CD4-positive, alpha-beta T cell treated with Interferon gamma for 1 hour (primary cell): Measurements from ENCODE around the gene HNRNPC.
"Not testable (repeated sequence)": the region's sequence is repeated elsewhere in the genome, so short reads cannot be mapped to it uniquely, and the experiment has no call there.

Experiments
- DNase-seq: peaks from one replicate; pipeline ENCODE4 v3.0.0-alpha.2; 2020

HNRNPC gene

DNA sequence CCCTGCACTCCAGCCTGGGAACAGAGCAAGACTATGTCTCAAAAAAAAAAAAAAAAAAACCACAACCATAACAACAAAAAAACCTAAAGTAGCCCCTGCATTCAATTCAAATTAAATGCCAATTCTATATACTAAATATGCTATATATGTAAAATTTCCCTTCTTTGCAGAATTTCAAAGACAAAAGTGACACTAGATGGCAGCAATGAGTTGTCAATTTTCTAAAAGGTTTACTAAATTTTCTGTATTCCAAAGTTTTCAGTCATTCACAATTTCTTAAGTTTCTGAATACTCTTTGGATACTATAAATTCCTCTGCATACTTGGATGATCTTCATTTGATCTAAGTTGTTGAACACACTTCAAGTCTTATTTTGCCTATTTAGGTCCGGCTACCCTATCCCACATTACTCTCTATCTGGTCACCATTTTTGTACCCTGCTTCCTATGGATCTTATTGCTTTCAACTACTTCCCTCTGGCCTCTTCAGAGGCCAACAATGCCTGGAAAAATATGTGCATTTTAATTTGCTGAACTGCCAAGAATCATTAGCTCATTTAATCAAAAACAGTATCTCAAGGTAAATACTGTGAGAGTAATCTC is 27.9 kb downstream of the HNRNPC start:
- DNase-seq, result no peak

DNA sequence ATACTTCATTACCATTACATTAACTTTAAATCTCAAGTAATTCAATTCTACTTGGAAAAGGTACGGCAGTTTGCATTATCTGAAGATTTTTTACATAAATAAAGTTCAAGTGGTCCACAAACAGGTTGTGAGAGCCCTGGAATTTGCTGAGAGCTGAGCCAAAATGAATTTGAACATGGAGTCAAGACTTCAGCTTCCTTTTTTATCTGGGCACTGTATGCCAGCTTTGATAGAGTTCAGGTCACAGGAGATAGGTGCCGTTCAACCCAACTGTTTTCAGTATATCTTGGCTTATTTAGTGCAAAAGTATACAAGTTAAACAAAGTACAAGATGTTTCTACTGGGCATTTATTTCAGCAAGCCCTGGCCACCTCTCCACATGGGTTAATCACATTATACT is 28.8 kb downstream of the HNRNPC start:
- DNase-seq, result no peak

DNA sequence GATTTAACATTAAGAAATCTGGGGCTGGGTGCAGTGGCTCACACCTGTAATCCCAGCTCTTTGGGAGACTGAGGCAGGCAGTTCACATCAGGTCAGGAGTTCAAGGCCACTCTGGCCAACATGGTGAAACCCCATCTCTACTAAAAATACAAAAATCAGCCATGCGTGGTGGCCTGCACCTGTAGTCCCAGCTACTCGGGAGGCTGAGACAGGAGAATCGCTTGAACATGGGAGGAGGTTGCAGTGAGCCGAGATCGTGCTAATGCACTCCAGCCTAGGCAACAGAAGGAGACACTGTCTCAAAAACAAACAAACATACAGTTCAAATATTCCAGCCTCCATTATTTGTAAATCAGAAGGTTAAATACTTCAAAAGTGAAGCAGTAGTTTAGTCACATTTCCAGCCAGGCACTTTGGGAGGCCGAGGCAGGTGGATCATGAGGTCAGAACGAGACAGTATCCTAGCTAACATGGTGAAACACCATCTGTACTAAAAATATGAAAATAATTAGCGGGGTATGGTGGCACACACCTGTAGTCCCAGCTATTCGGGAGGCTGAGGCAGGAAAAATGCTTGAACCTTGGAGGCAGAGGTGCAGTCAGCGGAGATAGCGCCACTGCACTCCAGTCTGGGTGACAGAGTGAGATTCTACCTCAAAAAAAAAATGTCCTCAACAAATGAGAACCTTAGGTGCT is 30.3 kb downstream of the HNRNPC start:
- DNase-seq, result no peak

DNA sequence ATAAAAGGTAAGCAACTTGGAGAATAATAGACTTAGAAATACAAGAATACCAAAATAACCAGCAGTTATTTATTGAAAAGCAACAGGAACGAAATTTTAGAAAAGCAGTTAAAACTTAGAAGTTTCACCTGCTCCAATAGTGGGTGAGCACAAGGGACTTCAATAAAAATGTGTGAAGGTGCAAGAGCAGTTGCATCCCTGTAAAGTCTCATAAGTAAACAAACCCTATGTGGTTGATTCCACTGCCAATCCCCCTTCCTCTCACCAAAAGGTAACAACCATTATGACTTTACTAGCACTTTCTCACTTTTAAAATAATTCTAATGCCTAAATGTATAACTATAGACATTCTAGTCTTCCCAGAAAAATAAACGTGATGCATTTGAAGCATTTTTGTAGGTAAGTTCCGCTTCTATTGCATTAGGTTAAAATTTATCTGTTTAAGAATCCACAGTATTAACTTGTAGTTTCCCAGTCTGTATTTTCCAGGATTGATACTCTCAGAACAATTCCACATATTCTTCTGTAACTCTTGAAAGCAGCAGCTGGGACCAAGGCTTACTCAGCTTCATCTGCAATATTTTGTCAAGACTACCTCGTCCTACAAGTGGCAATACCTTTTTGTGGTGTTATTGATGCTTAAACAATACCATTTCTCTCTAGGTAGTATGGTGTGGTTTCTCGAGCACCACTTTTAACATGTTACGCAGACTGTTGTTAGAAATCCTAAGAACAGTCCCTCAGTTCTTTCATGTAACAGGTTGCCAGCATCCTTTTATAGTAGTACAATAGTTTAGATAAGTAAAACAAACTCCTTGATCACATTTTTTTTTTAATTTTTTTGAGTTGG is 32.1 kb downstream of the HNRNPC start:
- no peak for DNase-seq

DNA sequence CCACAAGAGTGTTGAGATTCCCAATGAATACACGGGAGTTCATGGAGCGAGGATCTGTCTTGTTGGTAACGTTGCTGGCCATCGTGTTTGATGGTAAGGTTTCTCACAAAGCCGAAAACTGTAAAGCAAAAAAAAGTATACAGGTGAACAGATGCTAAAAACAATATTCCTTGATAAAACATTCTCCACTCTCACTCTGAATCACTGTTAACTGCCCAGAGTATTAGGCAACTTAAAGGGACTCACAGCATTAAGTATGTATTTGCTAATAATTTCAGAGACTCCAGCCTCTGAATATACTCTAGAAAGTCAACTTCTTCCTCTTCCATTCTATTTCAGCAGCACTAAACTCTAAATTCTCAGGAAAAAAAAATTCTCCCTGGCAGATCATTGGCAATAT is 35.1 kb downstream of the HNRNPC start:
- DNase-seq, result no peak

DNA sequence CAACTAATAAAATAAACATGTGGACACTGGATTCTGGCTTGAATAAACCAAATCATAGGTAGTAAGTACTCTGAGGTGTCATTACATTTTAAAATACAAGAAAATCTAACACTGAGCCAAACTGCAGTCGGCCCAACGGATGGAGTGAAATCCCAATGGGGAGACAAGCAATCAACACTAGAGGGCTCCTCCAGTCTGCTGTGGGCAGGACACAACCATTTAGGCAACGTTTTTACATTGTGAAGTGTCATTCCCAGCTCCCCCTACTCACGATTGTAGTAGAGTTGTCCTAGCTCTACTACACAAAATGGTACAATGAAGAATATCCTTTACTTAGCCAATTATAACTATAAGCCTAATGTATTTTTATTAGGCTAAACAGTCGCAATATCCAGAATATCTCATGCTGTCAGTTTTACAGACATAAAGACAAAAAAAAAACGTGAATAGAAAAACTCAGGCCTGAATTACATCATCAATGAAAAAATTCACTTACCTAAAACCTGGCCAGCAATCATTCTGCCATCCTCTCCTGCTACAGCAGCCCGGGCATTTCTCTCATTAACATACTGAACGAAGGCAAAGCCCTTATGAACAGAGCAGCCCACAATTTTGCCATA is 35.7 kb downstream of the HNRNPC start:
- DNase-seq, result no peak

DNA sequence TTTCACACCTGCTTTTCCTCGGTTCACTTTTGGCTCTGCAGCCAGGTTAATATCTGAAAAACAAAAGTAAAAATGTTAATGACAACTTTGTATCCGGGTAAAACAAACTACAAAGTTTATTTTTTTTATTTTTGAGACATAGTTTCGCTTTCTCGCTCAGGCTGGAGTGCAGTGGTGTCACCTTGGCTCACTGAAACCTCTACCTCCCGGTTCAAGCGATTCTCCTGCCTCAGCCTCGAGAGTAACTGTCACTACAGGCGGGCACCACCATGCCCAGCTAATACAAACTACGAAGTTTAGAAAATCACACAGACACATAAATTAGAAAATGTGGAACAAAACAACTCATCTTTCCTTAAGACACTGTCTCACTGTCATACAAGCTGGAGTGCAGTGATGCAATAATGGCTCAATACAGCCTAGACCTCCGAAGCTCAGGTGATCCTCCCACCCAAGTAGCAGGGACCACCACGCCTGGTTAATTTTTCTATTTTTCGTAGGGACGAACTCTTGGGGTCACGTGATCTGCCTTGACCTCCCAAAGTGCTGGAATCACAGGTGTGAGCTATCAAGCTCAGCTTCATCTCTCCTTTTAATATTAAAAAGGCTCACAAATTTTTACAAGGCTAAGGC is 38.1 kb downstream of the HNRNPC start:
- no peak for DNase-seq

DNA sequence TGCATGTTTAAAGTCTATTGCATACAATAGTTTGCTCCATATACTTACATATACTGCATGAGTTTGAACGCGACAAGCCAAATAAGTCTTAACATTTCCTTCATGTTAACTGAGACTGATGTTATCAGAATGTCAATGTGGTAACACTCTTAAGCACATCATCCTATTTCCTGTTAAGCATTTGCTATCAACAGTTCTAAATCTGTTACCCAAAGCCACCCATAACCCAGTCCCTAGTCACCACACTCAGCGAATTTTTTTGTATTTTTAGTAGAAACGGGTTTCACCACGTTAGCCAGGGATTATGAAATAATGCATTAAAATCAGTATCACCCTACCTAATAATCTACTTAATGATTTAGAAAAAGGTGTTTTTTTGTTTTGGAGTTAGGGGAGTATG is 39.4 kb downstream of the HNRNPC start:
- DNase-seq, result no peak

DNA sequence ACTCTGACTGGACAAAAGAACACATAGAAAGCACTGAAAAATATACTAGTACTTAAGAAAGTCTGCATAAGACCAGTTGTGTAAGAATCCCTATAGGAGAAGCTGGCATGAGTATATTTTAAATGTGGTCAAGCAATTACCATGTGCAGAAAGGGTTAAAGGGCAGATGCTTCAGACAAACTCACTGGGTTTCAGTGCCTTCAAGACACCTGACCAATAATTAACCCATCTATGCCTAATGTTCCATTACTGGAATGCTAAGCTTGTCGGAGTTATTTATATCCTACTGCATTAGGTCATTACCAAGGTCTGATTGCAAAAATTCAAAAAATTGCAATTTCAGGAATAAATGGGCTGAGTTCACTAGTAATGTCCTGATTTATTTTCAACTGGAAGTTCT is 41.3 kb downstream of the HNRNPC start:
- no peak for DNase-seq

DNA sequence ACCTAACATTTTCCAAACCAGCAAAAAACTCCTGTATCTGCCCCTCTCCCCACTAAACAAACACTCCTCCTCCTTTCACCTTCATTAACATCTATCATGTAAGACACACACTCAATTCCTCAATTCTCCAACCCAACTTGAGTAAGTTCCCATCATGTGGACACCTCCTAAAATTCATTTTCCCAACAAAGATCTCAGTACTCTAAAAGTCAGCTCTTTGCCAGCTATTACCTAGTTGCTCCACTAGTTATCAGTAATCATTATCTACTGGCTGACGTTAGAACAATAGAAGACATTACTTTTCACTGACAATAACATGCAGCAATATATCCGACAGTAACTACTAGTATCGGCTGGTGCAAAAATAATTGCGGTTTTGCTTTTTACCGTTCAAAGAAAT is 42.1 kb downstream of the HNRNPC start:
- no peak for DNase-seq

DNA sequence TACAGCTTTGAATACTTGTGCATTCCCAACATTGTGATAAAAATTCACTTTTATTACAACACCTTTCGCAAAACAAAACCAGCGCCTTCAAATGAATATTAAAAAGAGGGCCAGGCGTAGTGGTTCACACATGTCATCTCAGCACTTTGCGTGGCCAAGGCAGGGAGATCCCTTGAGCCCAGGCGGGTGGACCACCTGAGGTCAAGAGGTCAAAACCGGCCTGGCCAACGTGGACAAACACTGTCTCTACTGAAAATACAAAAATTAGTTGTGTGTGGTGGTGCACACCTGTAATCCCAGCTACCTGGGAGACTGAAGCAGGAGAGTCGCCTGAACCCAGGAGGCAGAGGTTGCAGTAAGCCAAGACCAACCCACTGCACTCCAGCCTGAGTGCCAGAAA is 42.8 kb downstream of the HNRNPC start:
- DNase-seq, result no peak

DNA sequence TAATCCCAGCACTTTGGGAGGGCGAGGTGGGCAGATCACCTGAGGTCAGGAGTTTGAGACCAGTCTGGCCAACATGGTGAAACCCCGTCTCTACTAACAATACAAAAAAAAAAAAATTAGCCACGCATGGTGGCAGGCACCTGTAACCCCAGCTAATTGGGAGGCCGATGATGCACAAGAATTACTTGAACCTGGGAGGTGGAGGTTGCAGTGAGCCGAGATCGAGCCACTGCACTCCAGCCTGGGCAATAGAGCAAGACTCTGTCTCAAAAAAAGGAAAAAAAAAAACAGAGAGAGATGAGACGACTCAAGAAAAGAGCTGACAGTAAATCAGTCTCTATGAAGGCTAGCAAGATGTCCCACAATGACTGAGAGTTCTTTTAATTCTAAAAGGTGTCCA is 44.1 kb downstream of the HNRNPC start:
- not testable (repeated sequence) for DNase-seq

DNA sequence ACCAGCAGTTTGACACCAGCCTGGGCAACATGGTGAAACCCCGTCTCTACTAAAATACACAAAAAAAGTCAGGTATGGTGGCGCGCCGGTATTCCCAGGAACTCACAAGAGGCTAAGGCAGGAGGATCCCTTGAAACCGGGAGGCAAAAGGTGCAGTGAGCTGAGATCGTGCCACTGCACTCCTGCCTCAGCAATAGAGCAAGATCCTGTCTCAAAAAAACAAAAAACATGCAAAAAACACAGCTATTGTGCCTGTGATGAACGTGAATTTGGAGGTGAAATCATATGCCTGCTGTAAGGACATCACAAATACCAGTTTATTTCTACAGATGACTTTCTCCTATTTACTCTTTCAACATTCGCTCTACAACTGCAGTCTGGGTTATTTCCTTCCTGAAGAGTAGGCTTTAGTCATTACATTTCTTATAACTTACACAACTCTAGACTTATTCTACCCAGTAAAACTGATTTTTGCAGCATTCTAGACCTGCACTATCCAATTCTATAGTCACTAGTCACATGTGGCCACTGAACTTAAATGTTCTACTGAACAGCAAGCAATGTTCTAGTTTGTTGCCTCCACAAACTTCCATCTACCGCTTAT is 48.3 kb downstream of the HNRNPC start:
- no peak for DNase-seq

DNA sequence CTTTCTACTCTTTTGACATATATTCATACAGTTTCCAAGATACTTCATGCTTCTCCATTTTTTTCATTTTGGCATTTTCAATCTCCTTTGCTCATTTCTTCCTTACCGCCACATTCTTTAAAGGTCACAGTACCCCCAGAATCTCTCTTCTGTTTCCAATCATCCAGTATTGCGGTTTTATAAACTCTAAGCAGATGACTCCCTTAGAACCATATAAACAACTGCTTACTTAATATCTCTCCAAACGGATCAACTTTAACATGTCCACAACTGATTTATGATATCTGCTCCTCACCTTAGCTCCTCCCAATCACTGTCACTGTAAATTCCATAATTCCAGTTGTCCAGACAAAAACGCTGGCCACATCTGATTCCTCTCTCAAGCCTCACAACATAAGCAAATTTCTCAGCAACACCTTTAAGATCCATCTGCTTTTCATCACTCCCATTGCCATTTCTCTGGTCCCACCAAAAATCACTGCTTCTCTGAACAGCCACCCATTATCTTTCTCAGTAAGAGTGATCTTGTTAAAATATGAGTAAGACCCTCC is 49.6 kb downstream of the HNRNPC start:
- DNase-seq, result no peak

DNA sequence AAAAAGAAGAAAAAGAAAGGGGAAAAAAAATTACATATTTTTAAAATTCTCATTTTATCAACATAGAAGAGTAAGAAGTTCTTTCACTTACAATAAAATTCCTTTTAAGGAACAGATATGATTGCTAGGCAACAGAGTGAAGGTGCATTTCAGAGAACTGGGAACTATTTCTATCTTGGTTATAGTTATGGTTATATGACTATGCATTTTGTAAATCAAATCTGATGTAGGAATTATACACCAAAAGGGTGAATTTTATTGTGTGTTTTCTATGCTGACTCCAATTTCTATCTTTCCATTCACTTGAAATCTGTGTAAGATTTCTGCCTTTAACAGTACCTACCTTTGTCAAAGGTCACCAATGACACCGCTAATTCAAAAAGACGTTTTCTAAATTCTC is 50.1 kb downstream of the HNRNPC start:
- DNase-seq, result no peak

DNA sequence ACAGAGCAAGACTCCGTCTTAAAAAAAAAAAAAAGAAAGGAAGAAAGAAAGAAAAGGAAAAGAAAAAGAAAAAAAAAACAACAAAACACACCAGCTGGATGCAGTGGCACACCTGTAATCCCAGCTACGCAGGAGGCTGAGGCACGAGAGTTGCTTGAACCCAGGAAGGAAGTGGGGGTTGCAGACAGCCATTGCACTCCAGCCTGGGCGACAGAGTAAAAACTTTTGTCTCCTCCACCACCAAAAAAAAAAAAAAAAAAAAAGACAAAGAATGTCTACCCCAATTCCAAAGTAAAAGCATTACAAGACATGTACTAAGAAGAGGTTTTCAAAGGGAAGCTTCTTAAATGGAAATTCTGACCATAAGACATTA is 53.4 kb downstream of the HNRNPC start:
- no peak for DNase-seq

DNA sequence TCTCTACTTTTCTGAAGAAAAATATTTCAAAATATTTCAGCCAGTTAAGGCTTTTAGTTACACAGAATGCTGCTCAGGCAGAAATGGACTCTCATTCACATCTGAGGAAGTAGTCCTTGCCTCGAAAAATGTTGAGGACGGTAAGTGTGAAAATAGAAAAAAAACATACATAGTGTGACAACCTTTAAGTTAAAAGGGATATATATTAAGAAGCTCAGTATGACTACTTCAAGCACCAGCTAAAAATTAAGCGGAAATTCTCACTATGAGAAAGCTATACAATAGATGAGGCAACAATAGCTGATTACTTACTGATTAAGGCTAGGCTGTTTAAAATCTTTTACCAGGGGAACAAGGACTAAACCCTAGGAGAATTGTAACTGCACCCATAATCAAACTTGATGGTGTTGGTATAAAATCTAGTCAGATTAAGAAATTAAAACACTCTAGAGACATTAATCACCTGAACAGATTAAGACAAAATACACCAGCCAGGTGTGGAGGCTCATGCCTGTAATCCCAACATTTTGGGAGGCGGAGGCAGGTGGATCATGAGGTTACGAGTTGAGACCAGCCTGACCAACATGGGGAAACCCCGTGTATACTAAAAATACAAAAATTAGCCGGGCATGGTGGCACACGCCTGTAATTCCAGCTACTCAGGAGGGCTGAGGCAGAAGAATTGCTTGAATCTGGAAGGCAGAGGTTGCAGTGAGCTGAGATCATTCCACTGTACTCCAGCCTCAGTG is 53.9 kb downstream of the HNRNPC start:
- no peak for DNase-seq

DNA sequence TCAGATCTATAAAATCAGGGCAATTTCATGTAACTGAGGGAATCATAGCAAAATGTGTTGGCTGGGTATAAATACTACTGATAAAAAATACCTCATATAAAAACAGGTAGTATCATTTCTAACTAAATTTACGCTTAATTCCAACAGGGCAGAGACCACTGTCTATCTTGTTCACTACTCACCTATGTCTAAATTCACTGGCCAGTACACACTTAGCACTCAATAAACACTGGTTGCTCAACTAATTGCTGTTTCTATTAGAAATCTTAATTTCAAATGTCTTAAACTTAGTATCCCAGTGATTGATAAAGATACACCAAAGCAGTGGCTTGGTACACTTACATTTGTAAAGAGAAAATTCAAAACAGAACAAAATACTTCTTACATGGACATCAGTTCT is 55.6 kb downstream of the HNRNPC start:
- DNase-seq, result no peak

DNA sequence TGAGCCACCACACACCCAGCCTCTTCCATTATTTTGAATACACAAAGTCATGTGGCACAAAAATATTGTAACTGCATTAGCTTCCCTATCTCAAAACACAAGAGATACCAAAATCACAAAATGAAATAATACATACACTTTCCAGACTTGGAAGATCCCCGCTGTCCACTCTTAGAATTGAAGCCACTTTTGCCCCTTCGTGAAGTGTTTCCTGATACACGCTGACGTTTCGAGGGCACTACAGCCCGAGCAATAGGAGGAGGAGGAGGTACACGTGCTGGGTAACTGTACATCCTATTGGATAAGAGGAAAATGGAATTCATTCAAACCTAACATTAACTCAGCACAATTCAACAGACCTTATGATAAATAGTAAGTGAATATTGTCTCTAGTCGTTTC is 56.4 kb downstream of the HNRNPC start:
- not testable (repeated sequence) for DNase-seq

DNA sequence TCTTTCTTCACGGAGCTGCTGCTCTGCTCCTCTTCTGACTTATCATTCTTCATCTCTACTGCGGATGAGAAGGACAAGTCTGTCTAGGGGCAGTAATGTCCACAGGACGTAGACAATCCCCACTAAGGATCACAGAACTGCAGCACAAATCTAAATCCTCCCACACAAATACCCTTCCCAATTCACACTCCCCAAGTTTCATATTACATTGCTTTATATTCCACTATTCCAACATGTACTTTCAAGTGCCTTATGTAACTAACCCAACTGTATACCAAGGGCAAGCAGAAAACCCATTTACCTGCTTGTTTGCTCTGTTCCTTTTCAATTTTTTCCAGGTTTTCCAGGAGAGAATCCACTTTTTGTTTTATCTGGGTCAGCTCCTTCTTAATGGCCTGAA is 57.7 kb downstream of the HNRNPC start:
- DNase-seq, result no peak

DNA sequence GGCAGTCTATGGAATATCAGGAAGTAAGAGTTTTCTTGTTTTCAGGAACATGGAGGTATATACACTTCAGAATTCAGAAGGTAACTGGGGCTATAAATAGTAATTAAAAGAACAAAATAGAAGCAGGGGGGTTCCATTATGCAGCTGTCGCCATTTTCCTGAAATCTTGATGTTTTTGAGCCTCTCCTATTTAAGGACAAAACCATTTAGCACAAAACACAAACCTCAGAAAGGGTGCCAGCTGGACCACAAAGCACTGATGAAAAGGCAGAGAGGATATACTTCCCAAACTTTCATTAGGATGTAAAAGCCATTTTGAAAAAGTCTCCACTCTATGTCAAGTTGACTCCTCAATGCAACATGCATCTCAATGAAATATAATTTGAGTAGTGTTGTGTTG is 59.2 kb downstream of the HNRNPC start:
- no peak for DNase-seq

DNA sequence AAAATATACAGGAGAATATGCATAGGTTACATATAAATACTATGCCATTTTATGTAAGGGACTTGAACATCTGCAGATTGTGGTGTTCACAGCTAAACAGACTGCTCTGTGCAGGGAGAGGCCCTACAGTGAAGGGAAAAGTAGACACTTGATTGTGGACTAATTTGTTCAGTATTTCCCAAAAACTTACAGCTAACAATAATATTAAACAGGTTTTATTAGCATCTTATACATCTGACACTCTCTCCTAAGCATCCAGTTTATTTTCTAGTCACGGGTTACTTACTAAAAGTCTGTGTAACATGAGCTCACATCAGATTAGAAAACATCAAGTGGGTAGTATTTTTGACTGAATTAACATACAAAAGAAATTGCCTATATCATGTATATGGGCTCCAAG is 60.1 kb downstream of the HNRNPC start:
- DNase-seq, result no peak
